Osteoblast (primary cell): ENCODE data around the gene RIPK4. TPM values are rescaled to one million over a fixed set of nuclear protein-coding genes. Genes with fewer than 3 reads are reported as not detected.

Experiments
- DNase-seq: peaks from one replicate; pipeline ENCODE4 v3.0.0; 2011; ENCODE audit warnings: low spot score, mixed read lengths; ENCODE audit not compliant: insufficient read length; ENCODE audit errors: missing footprints
- H2AFZ ChIP-seq: 2 replicates; pipeline ENCODE4 v1.6.0; 2011; ENCODE audit warnings: mild to moderate bottlenecking, low read length
- H3K27ac ChIP-seq: 2 replicates; pipeline ENCODE4 v1.5.1; 2011; ENCODE audit warnings: mild to moderate bottlenecking, low read depth, low read length, moderate library complexity
- H3K27me3 ChIP-seq: 2 replicates; pipeline ENCODE4 v1.6.0; 2012; ENCODE audit warnings: mild to moderate bottlenecking, control low read depth, inconsistent platforms, low read length, moderate library complexity; ENCODE audit not compliant: insufficient read depth
- H3K36me3 ChIP-seq: 2 replicates; pipeline ENCODE4 v1.5.1; 2011; ENCODE audit warnings: mild to moderate bottlenecking, low read length, control low read depth, moderate library complexity; ENCODE audit not compliant: insufficient read depth
- H3K4me1 ChIP-seq: 2 replicates; pipeline ENCODE4 v1.5.1; 2011; ENCODE audit warnings: mild to moderate bottlenecking, low read length, control low read depth, moderate library complexity; ENCODE audit not compliant: insufficient read depth
- H3K4me2 ChIP-seq: 2 replicates; pipeline ENCODE4 v1.6.0; 2011; ENCODE audit warnings: mild to moderate bottlenecking, low read length; ENCODE audit not compliant: insufficient read depth
- H3K4me3 ChIP-seq: fragments of 200-600 bp; sonication (generic); 3 replicates; pipeline ENCODE4 v1.5.1; 2012; ENCODE audit warnings: mild to moderate bottlenecking, low read length, inconsistent platforms; ENCODE audit not compliant: insufficient read depth
- H3K79me2 ChIP-seq: 2 replicates; pipeline ENCODE4 v1.6.0; 2012; ENCODE audit warnings: mild to moderate bottlenecking, low read length, control low read depth, inconsistent platforms; ENCODE audit not compliant: insufficient read depth
- H3K9me3 ChIP-seq: 2 replicates; pipeline ENCODE4 v1.5.1; 2011; ENCODE audit warnings: low read depth, low read length, control low read depth
- H4K20me1 ChIP-seq: 2 replicates; pipeline ENCODE4 v1.6.0; 2012; ENCODE audit warnings: mild to moderate bottlenecking, low read length, control low read depth; ENCODE audit not compliant: insufficient read depth
- CTCF ChIP-seq: IDR thresholded peaks from 2 replicates; pipeline ENCODE4 v1.5.1; 2011; ENCODE audit warnings: mild to moderate bottlenecking, low read depth, low read length, moderate library complexity; ENCODE audit errors: extremely low read depth
- total RNA-seq: library from RNA; depleted of rRNA; stranded (reverse); fragments of >200 nt; gene quantifications from 2 replicates; pipeline ENCODE4 v1.2.3, GENCODE V29; 2012

The RIPK4 gene
- total RNA-seq, 1 donor, result 2.2 TPM

DNA sequence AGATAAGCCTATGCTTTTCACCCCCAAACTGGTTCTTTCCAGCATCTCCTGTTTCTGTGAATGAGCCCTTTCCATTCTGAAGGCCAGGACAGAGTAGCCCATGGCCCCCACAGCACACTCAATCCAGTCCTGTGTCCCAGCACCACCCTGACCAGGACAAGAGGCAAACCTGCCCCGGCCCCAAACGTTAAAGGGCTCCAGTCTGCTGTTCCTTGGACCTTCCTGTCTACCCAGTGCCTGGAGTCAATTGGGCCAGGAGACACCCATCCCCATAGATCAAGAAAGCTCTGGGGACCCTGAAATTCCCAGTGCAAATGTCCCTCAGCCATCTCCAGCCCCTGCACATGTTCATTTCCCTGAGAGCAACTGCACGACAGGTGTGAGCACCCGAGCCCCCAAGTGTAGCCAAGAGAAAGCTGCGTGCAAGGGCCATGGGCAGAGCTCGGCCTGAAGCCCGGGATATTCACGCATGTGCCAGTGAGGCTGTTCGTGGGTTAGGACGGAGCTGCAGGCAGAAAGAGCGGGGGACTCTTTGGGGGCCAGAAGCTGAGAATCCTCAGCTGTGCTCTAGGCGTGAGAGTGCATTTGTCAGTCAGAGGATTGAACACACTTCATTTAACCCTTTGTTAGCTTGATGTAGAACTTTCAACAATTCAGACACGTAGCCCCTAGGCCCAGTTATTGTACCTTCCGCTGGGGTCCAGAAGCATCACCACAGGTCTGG is 4.2 kb upstream of the RIPK4 start:
- no peak overlapping the region for H2AFZ ChIP-seq
- TF ChIP-seq CTCF, result no peak
- H3K4me3 ChIP-seq, result no peak overlapping the region
- peaks cover 42% of the 10 kb centered on the region for H3K27me3 ChIP-seq
- no peak overlapping the region for H3K27ac ChIP-seq
- no peaks in the 10 kb centered on the region for H3K9me3 ChIP-seq
- H3K79me2 ChIP-seq, result no peaks in the 10 kb centered on the region
- H3K4me2 ChIP-seq, result no peak overlapping the region
- no peaks in the 10 kb centered on the region for H4K20me1 ChIP-seq
- no peaks in the 10 kb centered on the region for H3K36me3 ChIP-seq
- no peak for DNase-seq
- peaks cover 19% of the 10 kb centered on the region for H3K4me1 ChIP-seq

GRCh38 chr21:41769933-41770332 is 3.1 kb upstream of the RIPK4 start:
- DNase-seq, result no peak
- Histone ChIP-seq H3K27me3 (peaks cover 53% of the 10 kb centered on the region), H3K36me3 (no peaks in the 10 kb centered on the region), H4K20me1 (no peaks in the 10 kb centered on the region), H3K4me1 (peaks cover 19% of the 10 kb centered on the region), H2AFZ (no peak overlapping the region), H3K4me3 (no peak overlapping the region), H3K9me3 (no peaks in the 10 kb centered on the region), H3K27ac (no peak overlapping the region), H3K79me2 (no peaks in the 10 kb centered on the region), H3K4me2 (no peak overlapping the region)
- TF ChIP-seq CTCF, result no peak

GRCh38 chr21:41769521-41769920 is 2.7 kb upstream of the RIPK4 start:
- H3K4me1 ChIP-seq, result peaks cover 19% of the 10 kb centered on the region
- H2AFZ ChIP-seq, result no peak overlapping the region
- peaks cover 55% of the 10 kb centered on the region for H3K27me3 ChIP-seq
- no peaks in the 10 kb centered on the region for H3K36me3 ChIP-seq
- H4K20me1 ChIP-seq, result no peaks in the 10 kb centered on the region
- no peaks in the 10 kb centered on the region for H3K9me3 ChIP-seq
- no peak for TF ChIP-seq CTCF
- no peak overlapping the region for H3K4me3 ChIP-seq
- DNase-seq, result no peak
- no peaks in the 10 kb centered on the region for H3K79me2 ChIP-seq
- H3K27ac ChIP-seq, result no peak overlapping the region
- no peak overlapping the region for H3K4me2 ChIP-seq

DNA sequence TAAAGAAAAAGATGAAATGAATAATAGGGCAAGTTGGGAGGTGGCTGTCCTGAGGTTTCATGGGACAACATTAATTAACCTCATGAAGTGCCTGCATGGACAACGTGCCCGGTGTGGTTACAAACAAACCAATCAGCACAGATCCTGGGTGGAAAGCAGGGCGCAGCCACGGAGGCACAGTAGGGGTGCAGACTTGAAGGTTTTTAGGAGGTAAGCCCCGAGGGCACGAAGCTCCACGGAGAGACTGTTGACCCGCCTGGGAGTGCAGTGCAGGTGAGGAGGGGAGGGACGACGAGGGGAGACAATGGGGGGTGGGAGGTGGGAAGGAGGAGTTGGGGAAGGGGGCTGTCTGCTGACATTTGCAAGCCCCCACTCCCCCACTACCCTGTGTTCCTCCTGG is 2.3 kb upstream of the RIPK4 start:
- no peaks in the 10 kb centered on the region for H4K20me1 ChIP-seq
- no peak for DNase-seq
- H3K36me3 ChIP-seq, result no peaks in the 10 kb centered on the region
- H3K4me2 ChIP-seq, result peak overlapping the region; percentile 79
- peak overlapping the region; percentile 50 for H3K27ac ChIP-seq
- H3K4me3 ChIP-seq, result peak overlapping the region; percentile 71
- H3K79me2 ChIP-seq, result no peaks in the 10 kb centered on the region
- H3K9me3 ChIP-seq, result no peaks in the 10 kb centered on the region
- H3K27me3 ChIP-seq, result peaks cover 54% of the 10 kb centered on the region
- TF ChIP-seq CTCF, result no peak
- peak overlapping the region; percentile 53 for H2AFZ ChIP-seq
- H3K4me1 ChIP-seq, result peaks cover 19% of the 10 kb centered on the region
